Endothelial cell of umbilical vein (primary cell): Measurements from ENCODE around the gene TMEM40.

Experiments used
- CTCF ChIP-seq, 2 donors: IDR thresholded peaks; 1 replicate in 1 of 2; 2 replicates in 1 of 2; pipeline ENCODE4 v1.5.1; 2011; ENCODE audit warnings: low read length in 2 of 2, mild to moderate bottlenecking in 2 of 2, moderate library complexity in 2 of 2, control low read depth in 1 of 2, inconsistent platforms in 1 of 2, low read depth in 1 of 2; ENCODE audit not compliant: insufficient read depth in 1 of 2; ENCODE audit errors: extremely low read depth in 1 of 2
- EZH2 ChIP-seq: IDR thresholded peaks from 2 replicates; pipeline ENCODE4 v1.6.1; 2012; ENCODE audit warnings: borderline replicate concordance, low read depth, mild to moderate bottlenecking, moderate library complexity, low read length, inconsistent platforms; ENCODE audit not compliant: severe bottlenecking
- FOS ChIP-seq: IDR thresholded peaks from 2 replicates; pipeline ENCODE4 v1.6.1; 2011; ENCODE audit warnings: mild to moderate bottlenecking, low read length, moderate library complexity, borderline replicate concordance; ENCODE audit not compliant: insufficient read depth
- GATA2 ChIP-seq: IDR thresholded peaks from 2 replicates; pipeline ENCODE4 v1.7.0; 2011; ENCODE audit warnings: low read depth, mild to moderate bottlenecking, moderate library complexity, mixed read lengths, low read length; ENCODE audit not compliant: insufficient read length, insufficient read depth
- MAX ChIP-seq: IDR thresholded peaks from 2 replicates; pipeline ENCODE4 v1.6.1; 2011; ENCODE audit not compliant: insufficient read depth, insufficient read length
- MYC ChIP-seq: IDR thresholded peaks from one replicate; pipeline ENCODE4 v1.6.1; 2011; ENCODE audit warnings: mild to moderate bottlenecking, low read depth, low read length
- POLR2A ChIP-seq: IDR thresholded peaks from 2 replicates; pipeline ENCODE4 v1.6.1; 2012; ENCODE audit warnings: low read depth, mild to moderate bottlenecking, control low read depth, low read length
- POLR2AphosphoS5 ChIP-seq: IDR thresholded peaks from 2 replicates; pipeline ENCODE4 v1.6.1; 2012; ENCODE audit warnings: low read depth, mild to moderate bottlenecking, control low read depth, low read length, moderate library complexity; ENCODE audit not compliant: insufficient read depth

GRCh38 chr3:12742330-12743107, 16.5 kb downstream of the TMEM40 start:
- no peak for TF ChIP-seq POLR2A
- no peak for TF ChIP-seq CTCF (IDR thresholded peaks at IDR 0.05; ENCODE audit: extremely low read depth in 1 of 2, insufficient read depth in 1 of 2, low read depth in 1 of 2, low read length in 2 of 2)
- TF ChIP-seq POLR2AphosphoS5: no peak
- TF ChIP-seq FOS: no peak
- no peak for TF ChIP-seq MAX
- no peak for TF ChIP-seq GATA2
- no peak for TF ChIP-seq MYC
- TF ChIP-seq EZH2: no peak
